GM23248 (cell line): Measurements from ENCODE around the gene SELENBP1.

Experiments
- EZH2 ChIP-seq: fragments of 200-600 bp; sonication (generic); IDR thresholded peaks from 2 replicates; pipeline ENCODE4 v1.6.1; 2018; ENCODE audit warnings: antibody characterized with exemption, mild to moderate bottlenecking; ENCODE audit not compliant: insufficient read depth, poor library complexity, severe bottlenecking
- EZH2phosphoT487 ChIP-seq: fragments of 200-600 bp; sonication (generic); IDR thresholded peaks from 2 replicates; pipeline ENCODE4 v1.6.1; 2018; ENCODE audit warnings: antibody characterized with exemption, moderate library complexity, mild to moderate bottlenecking, low read depth; ENCODE audit not compliant: insufficient read depth

DNA sequence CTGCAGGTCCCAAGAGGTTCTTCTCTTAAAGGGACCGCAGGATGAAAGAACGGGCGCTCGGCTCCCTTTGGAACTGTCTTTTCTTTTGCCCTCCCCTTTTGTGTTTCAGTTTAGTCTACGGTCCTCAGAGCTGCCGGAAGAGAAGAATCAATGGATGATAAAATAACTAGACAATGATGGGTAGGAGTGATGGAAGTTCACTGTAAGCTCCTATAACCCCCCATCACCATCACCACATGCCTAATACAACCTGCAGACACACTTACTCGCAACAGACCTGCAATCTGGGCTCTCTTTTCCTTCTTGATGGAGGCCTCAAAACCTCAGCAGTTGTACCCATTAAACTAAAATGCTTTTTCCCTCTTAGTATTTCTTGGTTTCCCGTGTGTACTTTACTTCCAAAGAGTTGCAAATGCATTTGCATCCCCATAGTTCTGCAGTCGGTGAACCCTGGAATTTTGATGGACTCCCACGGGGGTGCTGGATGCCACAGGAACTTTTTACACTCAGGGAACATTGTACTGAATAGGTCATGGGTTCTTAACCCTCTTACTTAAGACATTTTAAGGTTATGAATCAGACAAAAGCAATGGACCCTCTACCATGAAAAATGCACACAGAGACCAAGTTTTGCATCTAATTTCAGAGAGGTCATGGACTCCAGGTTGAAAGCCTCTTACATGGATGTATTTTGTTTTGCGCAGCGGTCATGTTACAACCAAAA is 24.8 kb downstream of the SELENBP1 start:
- no peak for TF ChIP-seq EZH2phosphoT487
- no peak for TF ChIP-seq EZH2
